GM10266 (cell line): ENCODE results near the gene IL6.

Experiments used
- DNase-seq: peaks from one replicate; pipeline ENCODE4 v3.0.0; 2012; ENCODE audit errors: extremely low spot score
- CTCF ChIP-seq: IDR thresholded peaks from 2 replicates; pipeline ENCODE4 v1.5.1; 2012; ENCODE audit warnings: mild to moderate bottlenecking, low read depth; ENCODE audit not compliant: control insufficient read depth, insufficient read depth; ENCODE audit errors: missing control alignments

IL6 gene

GRCh38 chr7:22709857-22710256, 17.1 kb upstream of the IL6 start:
- no peak for TF ChIP-seq CTCF
- DNase-seq = no peak

- no peak for DNase-seq
- no peak for TF ChIP-seq CTCF
Measured at GRCh38 chr7:22712999-22713398, 14.0 kb upstream of the IL6 start.

- DNase-seq = no peak
- TF ChIP-seq CTCF = no peak
Measured at GRCh38 chr7:22713463-22713862, 13.5 kb upstream of the IL6 start.

- TF ChIP-seq CTCF = no peak
- no peak for DNase-seq
Measured at GRCh38 chr7:22715969-22716368, 11.0 kb upstream of the IL6 start.

- TF ChIP-seq CTCF = no peak
- no peak for DNase-seq
Measured at GRCh38 chr7:22717760-22718159, 9.2 kb upstream of the IL6 start.

GRCh38 chr7:22718200-22718711, 8.7 kb upstream of the IL6 start:
- DNase-seq = no peak
- no peak for TF ChIP-seq CTCF

- TF ChIP-seq CTCF = no peak
- no peak for DNase-seq
Measured at GRCh38 chr7:22718911-22719420, 8.0 kb upstream of the IL6 start.
